Measurements from ENCODE around the gene KRTAP4-2. TPM values are rescaled to one million over a fixed set of nuclear protein-coding genes. Genes with fewer than 3 reads are reported as not detected.

The KRTAP4-2 gene
- total and polyA plus RNA-seq, 4 experiments from 2014 or later = not detected

- Mint-ChIP-seq H3K9me3 (peaks cover 0 to 5% (median 0%) of the 10 kb centered on the region in 8 donors), H3K27ac (peak overlapping the region in 1 of 7 donors; percentile 3), H3K4me3 (no peak overlapping the region), H3K36me3 (no peaks in the 10 kb centered on the region), H3K27me3 (peaks cover 0 to 3% of the 10 kb centered on the region in 2 donors), H3K4me1 (no peaks in the 10 kb centered on the region)
- intact Hi-C loops (cut with micrococcal nuclease) = no loop called here
- H3K27ac ChIP-seq (ENCODE audit: low read depth, low read length) = no peak overlapping the region
- DNase-seq = no peak
- no peaks in the 10 kb centered on the region for H3K4me1 ChIP-seq (ENCODE audit: insufficient read depth, low read length)
- no peak overlapping the region for H3K4me3 ChIP-seq (ENCODE audit: low read length in 2 of 2)
- POLR2A ChIA-PET (ENCODE audit: partially characterized antibody) = interaction anchor here (1.2 kb wide), 1 partner anchor 39 kb away, joined by 3 read pairs; the partner anchor contains the start of gene KRTAP4-6
- CTCF ChIA-PET (ENCODE audit: partially characterized antibody) = no interaction called here
- no peaks in the 10 kb centered on the region for H3K27me3 ChIP-seq (ENCODE audit: insufficient read depth, low read length)
- no peaks in the 10 kb centered on the region for H3K36me3 ChIP-seq (ENCODE audit: insufficient read depth, low read length)
- no peaks in the 10 kb centered on the region for H3K9me3 ChIP-seq (ENCODE audit: control insufficient read depth in 1 of 2, low read length in 2 of 2)
These were observed 1.0 kb upstream of the KRTAP4-2 start for GRCh38 chr17:41178843-41179616.

DNA sequence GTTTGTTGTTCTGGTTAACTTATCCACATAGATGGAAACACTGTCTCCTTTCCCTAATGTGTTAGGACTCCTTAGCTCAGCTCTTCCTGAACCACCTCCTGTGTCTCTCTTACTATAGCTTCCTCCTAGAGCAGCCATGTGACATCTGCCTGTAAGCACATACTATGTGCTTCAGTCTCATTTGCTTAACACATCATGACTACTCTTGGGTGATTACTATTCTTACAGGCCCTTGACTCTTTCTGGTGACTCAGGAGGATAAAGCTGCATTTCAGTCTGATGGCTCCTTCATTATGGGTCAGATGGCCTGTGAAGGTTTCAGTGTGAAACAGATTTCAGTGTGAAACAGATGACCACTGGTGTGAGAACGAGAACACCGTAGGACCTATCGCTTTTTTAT lies 320 bp upstream of the KRTAP4-2 start:
- H3K4me3 ChIP-seq (ENCODE audit: low read length in 2 of 2) = no peak overlapping the region
- H3K36me3 Mint-ChIP-seq = no peaks in the 10 kb centered on the region
- no peaks in the 10 kb centered on the region for H3K36me3 ChIP-seq (ENCODE audit: insufficient read depth, low read length)
- no peaks in the 10 kb centered on the region for H3K9me3 ChIP-seq (ENCODE audit: control insufficient read depth in 1 of 2, low read length in 2 of 2)
- no peak overlapping the region for H3K27ac ChIP-seq (ENCODE audit: low read depth, low read length)
- H3K27ac Mint-ChIP-seq = peak overlapping the region in 1 of 7 donors; percentile 4
- no peaks in the 10 kb centered on the region for H3K4me1 ChIP-seq (ENCODE audit: insufficient read depth, low read length)
- no peaks in the 10 kb centered on the region for H3K27me3 Mint-ChIP-seq
- CTCF ChIA-PET (ENCODE audit: partially characterized antibody) = no interaction called here
- no peak overlapping the region for H3K4me3 Mint-ChIP-seq
- POLR2A ChIA-PET (ENCODE audit: partially characterized antibody) = interaction anchor here (1.2 kb wide), 1 partner anchor 38 kb away, joined by 3 read pairs; the partner anchor contains the start of gene KRTAP4-6
- intact Hi-C loops (cut with micrococcal nuclease) = no loop called here
- peaks cover 0 to 2% (median 0%) of the 10 kb centered on the region in 8 donors for H3K9me3 Mint-ChIP-seq
- DNase-seq = no peak
- H3K4me1 Mint-ChIP-seq = peaks cover 0 to 3% (median 2%) of the 10 kb centered on the region in 4 donors
- H3K27me3 ChIP-seq (ENCODE audit: insufficient read depth, low read length) = no peaks in the 10 kb centered on the region

DNA sequence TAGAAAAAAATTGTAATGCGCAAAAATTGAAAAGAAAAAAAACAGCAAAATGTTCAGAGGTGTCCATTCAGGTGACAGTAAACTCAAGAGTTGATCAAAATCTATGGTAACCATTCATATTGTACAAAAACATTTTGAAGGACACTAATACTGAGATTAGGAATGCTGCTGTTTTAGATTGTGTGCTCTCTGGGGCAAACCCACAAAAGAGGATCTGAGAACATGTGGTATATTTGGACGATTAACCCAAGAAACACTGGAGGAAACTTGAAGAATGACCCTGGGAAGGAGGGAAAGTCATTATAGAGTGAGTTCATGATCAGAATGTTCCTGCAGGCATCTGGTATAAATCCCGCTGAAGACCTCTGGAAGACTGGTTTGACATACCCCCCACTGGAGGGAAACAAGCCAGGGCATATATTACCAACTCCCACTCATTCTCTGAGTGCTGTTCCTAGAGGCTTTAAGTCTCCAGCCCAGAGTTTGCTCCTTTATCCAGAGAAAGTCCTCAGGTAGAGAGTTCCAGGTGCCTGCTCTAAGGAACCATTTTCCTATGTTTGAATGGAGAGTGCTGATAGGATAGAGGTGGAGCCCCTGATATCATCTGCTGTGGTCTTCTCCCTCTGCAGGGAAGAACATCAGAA lies 1.2 kb downstream of the KRTAP4-2 start:
- Mint-ChIP-seq H3K36me3 (no peaks in the 10 kb centered on the region), H3K4me1 (peaks cover 0 to 5% (median 3%) of the 10 kb centered on the region in 4 donors), H3K4me3 (no peak overlapping the region), H3K27ac (no peak overlapping the region), H3K9me3 (no peaks in the 10 kb centered on the region), H3K27me3 (no peaks in the 10 kb centered on the region)
- no peak for DNase-seq
- intact Hi-C loops (cut with micrococcal nuclease) = no loop called here
- CTCF ChIA-PET (ENCODE audit: partially characterized antibody) = interaction anchor here (1.2 kb wide), 1 partner anchor 145 kb away, joined by 5 read pairs; no protein-coding TSS in a partner anchor
- no peak overlapping the region for H3K4me3 ChIP-seq (ENCODE audit: low read length in 2 of 2)
- no peak overlapping the region for H3K27ac ChIP-seq (ENCODE audit: low read depth, low read length)
- H3K9me3 ChIP-seq (ENCODE audit: control insufficient read depth in 1 of 2, low read length in 2 of 2) = no peaks in the 10 kb centered on the region
- no peaks in the 10 kb centered on the region for H3K27me3 ChIP-seq (ENCODE audit: insufficient read depth, low read length)
- no peaks in the 10 kb centered on the region for H3K4me1 ChIP-seq (ENCODE audit: insufficient read depth, low read length)
- H3K36me3 ChIP-seq (ENCODE audit: insufficient read depth, low read length) = no peaks in the 10 kb centered on the region
- POLR2A ChIA-PET (ENCODE audit: partially characterized antibody) = no interaction called here

- Mint-ChIP-seq H3K4me1 (peaks cover 0 to 9% (median 4%) of the 10 kb centered on the region in 4 donors), H3K9me3 (peaks cover 0 to 2% (median 0%) of the 10 kb centered on the region in 8 donors), H3K4me3 (no peak overlapping the region), H3K36me3 (no peaks in the 10 kb centered on the region), H3K27me3 (no peaks in the 10 kb centered on the region), H3K27ac (no peak overlapping the region)
- H3K4me3 ChIP-seq (ENCODE audit: low read length in 2 of 2) = no peak overlapping the region
- H3K9me3 ChIP-seq (ENCODE audit: control insufficient read depth in 1 of 2, low read length in 2 of 2) = no peaks in the 10 kb centered on the region
- H3K4me1 ChIP-seq (ENCODE audit: insufficient read depth, low read length) = no peaks in the 10 kb centered on the region
- no peaks in the 10 kb centered on the region for H3K27me3 ChIP-seq (ENCODE audit: insufficient read depth, low read length)
- ChIA-PET CTCF (ENCODE audit: partially characterized antibody) (interaction anchor here (2.3 kb wide), 1 partner anchor 150 kb away, joined by 11 read pairs; no protein-coding TSS in a partner anchor), POLR2A (ENCODE audit: partially characterized antibody) (no interaction called here)
- DNase-seq = no peak
- H3K27ac ChIP-seq (ENCODE audit: low read depth, low read length) = no peak overlapping the region
- intact Hi-C loops (cut with micrococcal nuclease) = no loop called here
- no peaks in the 10 kb centered on the region for H3K36me3 ChIP-seq (ENCODE audit: insufficient read depth, low read length)
These were observed 6.1 kb downstream of the KRTAP4-2 start for GRCh38 chr17:41171886-41172285.

DNA sequence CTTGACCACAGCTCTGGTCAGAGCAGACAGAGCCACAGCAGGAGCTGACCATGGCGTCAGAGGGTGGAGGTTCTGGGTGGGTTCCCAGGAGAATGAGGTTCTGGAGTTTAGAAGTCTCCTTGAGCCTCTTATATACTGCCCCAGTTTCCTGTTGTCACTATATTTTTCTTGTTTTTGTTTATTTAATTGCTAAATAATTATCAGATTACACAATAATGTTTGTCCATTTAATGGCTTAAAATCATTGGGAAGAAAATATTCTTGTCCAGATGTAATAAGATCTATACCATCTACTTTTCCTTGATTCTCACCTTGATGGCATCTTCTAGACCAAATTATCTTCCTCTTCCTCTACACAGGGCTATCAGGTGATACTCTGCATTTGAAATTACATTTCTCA lies 9.9 kb downstream of the KRTAP4-2 start, which contains the start of gene KRTAP4-3:
TSS of gene KRTAP4-3 (minus strand) at position 101 of the 400 bp plus-strand sequence. CDS start at position 52, 49 bp downstream.
- Histone ChIP-seq H3K4me3 (ENCODE audit: low read length in 2 of 2) (no peak within 1 kb of the TSS), H3K27ac (ENCODE audit: low read depth, low read length) (no peak within 1 kb of the TSS), H3K9me3 (ENCODE audit: control insufficient read depth in 1 of 2, low read length in 2 of 2) (no peaks in the 10 kb centered on the region), H3K4me1 (ENCODE audit: insufficient read depth, low read length) (no peaks in the 10 kb centered on the region), H3K36me3 (ENCODE audit: insufficient read depth, low read length) (no peaks in the 10 kb centered on the region), H3K27me3 (ENCODE audit: insufficient read depth, low read length) (no peaks in the 10 kb centered on the region)
- POLR2A ChIA-PET (ENCODE audit: partially characterized antibody) = no interaction called here
- CTCF ChIA-PET (ENCODE audit: partially characterized antibody) = interaction anchor here (1.7 kb wide), 1 partner anchor 381 kb away, joined by 4 read pairs; no protein-coding TSS in a partner anchor
- intact Hi-C loops (cut with micrococcal nuclease) = no loop called here
- Mint-ChIP-seq H3K27me3 (peaks cover under 1 to 4% of the 10 kb centered on the region in 2 donors), H3K4me1 (peaks cover 0 to 4% (median 2%) of the 10 kb centered on the region in 4 donors), H3K27ac (peak within 1 kb of the TSS in 1 of 7 donors; percentile 12), H3K4me3 (peak within 1 kb of the TSS in 1 of 8 donors; percentile 66), H3K9me3 (peaks cover 0 to 2% (median 0%) of the 10 kb centered on the region in 8 donors), H3K36me3 (no peaks in the 10 kb centered on the region)
- no peak for DNase-seq

DNA sequence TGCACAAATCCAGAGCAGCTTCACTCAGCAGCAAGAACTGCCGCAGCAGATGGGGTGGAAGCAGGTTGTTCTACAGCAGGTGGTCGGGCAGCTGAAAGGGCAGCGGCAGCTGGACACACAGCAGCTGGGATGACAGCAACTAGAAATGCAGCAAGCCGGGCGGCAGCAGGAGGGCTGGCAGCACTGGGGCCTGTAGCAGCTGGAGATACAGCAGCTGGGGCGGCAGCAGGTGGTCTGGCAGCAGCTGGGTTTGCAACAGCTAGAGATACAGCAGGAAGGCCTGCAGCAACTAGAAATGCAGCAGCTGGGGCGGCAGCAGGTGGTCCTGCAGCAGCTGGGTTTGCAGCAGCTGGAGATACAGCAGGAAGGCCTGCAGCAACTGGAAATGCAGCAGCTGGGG lies 10.5 kb downstream of the KRTAP4-2 start:
- Histone ChIP-seq H3K27ac (ENCODE audit: low read depth, low read length) (no peak overlapping the region), H3K9me3 (ENCODE audit: control insufficient read depth in 1 of 2, low read length in 2 of 2) (no peaks in the 10 kb centered on the region), H3K27me3 (ENCODE audit: insufficient read depth, low read length) (no peaks in the 10 kb centered on the region), H3K36me3 (ENCODE audit: insufficient read depth, low read length) (no peaks in the 10 kb centered on the region), H3K4me1 (ENCODE audit: insufficient read depth, low read length) (no peaks in the 10 kb centered on the region), H3K4me3 (ENCODE audit: low read length in 2 of 2) (no peak overlapping the region)
- DNase-seq = no peak
- H3K9me3 Mint-ChIP-seq = peaks cover 0 to 2% (median 0%) of the 10 kb centered on the region in 8 donors
- ChIA-PET CTCF (ENCODE audit: partially characterized antibody) (interaction anchor here (1.7 kb wide), 1 partner anchor 381 kb away, joined by 4 read pairs; no protein-coding TSS in a partner anchor), POLR2A (ENCODE audit: partially characterized antibody) (no interaction called here)
- no peaks in the 10 kb centered on the region for H3K36me3 Mint-ChIP-seq
- H3K4me1 Mint-ChIP-seq = peaks cover 0 to 4% (median under 1%) of the 10 kb centered on the region in 4 donors
- H3K27me3 Mint-ChIP-seq = peaks cover 3 to 4% of the 10 kb centered on the region in 2 donors
- intact Hi-C loops (cut with micrococcal nuclease) = no loop called here
- H3K27ac Mint-ChIP-seq = peak overlapping the region in 1 of 7 donors; percentile 12
- H3K4me3 Mint-ChIP-seq = peak overlapping the region in 1 of 8 donors; percentile 66

- no peak for DNase-seq
- Histone ChIP-seq H3K27ac (ENCODE audit: low read depth, low read length) (no peak overlapping the region), H3K4me3 (ENCODE audit: low read length in 2 of 2) (no peak overlapping the region), H3K9me3 (ENCODE audit: control insufficient read depth in 1 of 2, low read length in 2 of 2) (no peaks in the 10 kb centered on the region), H3K36me3 (ENCODE audit: insufficient read depth, low read length) (no peaks in the 10 kb centered on the region), H3K4me1 (ENCODE audit: insufficient read depth, low read length) (no peaks in the 10 kb centered on the region), H3K27me3 (ENCODE audit: insufficient read depth, low read length) (peaks cover 3% of the 10 kb centered on the region)
- Mint-ChIP-seq H3K36me3 (no peaks in the 10 kb centered on the region), H3K27ac (no peak overlapping the region), H3K27me3 (peaks cover 6 to 10% of the 10 kb centered on the region in 2 donors), H3K9me3 (no peaks in the 10 kb centered on the region), H3K4me1 (peaks cover 0 to 4% (median under 1%) of the 10 kb centered on the region in 4 donors), H3K4me3 (no peak overlapping the region)
- intact Hi-C loops (cut with micrococcal nuclease) = no loop called here
- POLR2A ChIA-PET (ENCODE audit: partially characterized antibody) = no interaction called here
- CTCF ChIA-PET (ENCODE audit: partially characterized antibody) = no interaction called here
These were observed 14.2 kb downstream of the KRTAP4-2 start for GRCh38 chr17:41163828-41164227.

All from CD4-positive, alpha-beta memory T cell (primary cell).